Skeletal muscle satellite cell (primary cell): ENCODE measurements around the gene TLR2. TPM values are rescaled to one million over a fixed set of nuclear protein-coding genes. Genes with fewer than 3 reads are reported as not detected.

ENCODE experiments used
- H3K27me3 ChIP-seq: 2 replicates; pipeline ENCODE4 v1.7.0; 2013; ENCODE audit warnings: low read length; ENCODE audit not compliant: control insufficient read depth, insufficient read depth
- H3K36me3 ChIP-seq: 2 replicates; pipeline ENCODE4 v1.7.0; 2013; ENCODE audit warnings: mild to moderate bottlenecking, control low read depth, low read length; ENCODE audit not compliant: insufficient read depth
- H3K4me1 ChIP-seq: 2 replicates; pipeline ENCODE4 v1.7.0; 2013; ENCODE audit warnings: low read length; ENCODE audit not compliant: control insufficient read depth, insufficient read depth
- H3K4me2 ChIP-seq: 2 replicates; pipeline ENCODE4 v1.7.0; 2013; ENCODE audit warnings: mild to moderate bottlenecking, low read length
- H3K4me3 ChIP-seq: 2 replicates; pipeline ENCODE4 v1.7.0; 2013; ENCODE audit warnings: low read length
- H3K9ac ChIP-seq: 2 replicates; pipeline ENCODE4 v1.7.0; 2013; ENCODE audit warnings: mild to moderate bottlenecking, low read depth, low read length, moderate library complexity
- H3K9me3 ChIP-seq: replicated peaks from 2 replicates; pipeline ENCODE4 v1.7.0; 2013; ENCODE audit warnings: mild to moderate bottlenecking, control low read depth, low read length
- total RNA-seq: library from RNA; depleted of rRNA; stranded (reverse); fragments of >200 nt; gene quantifications from 2 replicates; pipeline ENCODE4 v1.2.3, GENCODE V29; 2012; rRNA removed

The TLR2 gene, protein sequence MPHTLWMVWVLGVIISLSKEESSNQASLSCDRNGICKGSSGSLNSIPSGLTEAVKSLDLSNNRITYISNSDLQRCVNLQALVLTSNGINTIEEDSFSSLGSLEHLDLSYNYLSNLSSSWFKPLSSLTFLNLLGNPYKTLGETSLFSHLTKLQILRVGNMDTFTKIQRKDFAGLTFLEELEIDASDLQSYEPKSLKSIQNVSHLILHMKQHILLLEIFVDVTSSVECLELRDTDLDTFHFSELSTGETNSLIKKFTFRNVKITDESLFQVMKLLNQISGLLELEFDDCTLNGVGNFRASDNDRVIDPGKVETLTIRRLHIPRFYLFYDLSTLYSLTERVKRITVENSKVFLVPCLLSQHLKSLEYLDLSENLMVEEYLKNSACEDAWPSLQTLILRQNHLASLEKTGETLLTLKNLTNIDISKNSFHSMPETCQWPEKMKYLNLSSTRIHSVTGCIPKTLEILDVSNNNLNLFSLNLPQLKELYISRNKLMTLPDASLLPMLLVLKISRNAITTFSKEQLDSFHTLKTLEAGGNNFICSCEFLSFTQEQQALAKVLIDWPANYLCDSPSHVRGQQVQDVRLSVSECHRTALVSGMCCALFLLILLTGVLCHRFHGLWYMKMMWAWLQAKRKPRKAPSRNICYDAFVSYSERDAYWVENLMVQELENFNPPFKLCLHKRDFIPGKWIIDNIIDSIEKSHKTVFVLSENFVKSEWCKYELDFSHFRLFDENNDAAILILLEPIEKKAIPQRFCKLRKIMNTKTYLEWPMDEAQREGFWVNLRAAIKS
- total RNA-seq, result 6.1 and 7.9 TPM in 2 replicates

GRCh38 chr4:153684182-153684970, at the start of gene TLR2:
TSS of gene TLR2 (plus strand) at chr4:153684280. CDS start at chr4:153702908, 18,628 bp downstream.
- Histone ChIP-seq H3K4me2 (peak within 1 kb of the TSS; percentile 93), H3K36me3 (no peaks in the 10 kb centered on the region), H3K4me3 (peak within 1 kb of the TSS; percentile 69), H3K9ac (peak within 1 kb of the TSS; percentile 54), H3K4me1 (peaks cover 10% of the 10 kb centered on the region), H3K27me3 (peaks cover 42% of the 10 kb centered on the region), H3K9me3 (no peaks in the 10 kb centered on the region)

- Histone ChIP-seq H3K9me3 (no peaks in the 10 kb centered on the region), H3K36me3 (peaks cover 22% of the 10 kb centered on the region), H3K4me3 (no peak overlapping the region), H3K27me3 (no peaks in the 10 kb centered on the region), H3K4me1 (no peaks in the 10 kb centered on the region), H3K9ac (no peak overlapping the region), H3K4me2 (no peak overlapping the region)
Measured at GRCh38 chr4:153634738-153635353, 49.2 kb upstream of the TLR2 start.

DNA sequence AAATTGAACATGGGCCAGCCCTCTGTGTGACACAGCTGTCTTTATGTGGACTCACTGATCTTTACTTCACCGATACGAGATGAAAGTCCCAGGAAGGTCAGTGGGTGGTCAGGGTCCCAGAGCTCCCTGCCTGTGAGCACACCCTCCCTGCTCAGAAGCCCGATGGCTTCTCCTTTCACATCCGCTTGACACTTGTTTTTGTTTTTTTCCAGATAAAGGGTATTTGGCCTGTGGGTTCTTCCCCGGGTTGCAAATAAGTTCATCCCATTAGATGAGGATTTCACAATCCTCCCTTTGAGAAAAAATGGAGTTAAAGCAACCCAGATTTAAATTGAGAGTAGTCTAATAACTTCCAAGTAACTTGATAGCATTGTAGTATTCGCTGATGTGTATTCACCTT, 48.2 kb upstream of the TLR2 start:
- Histone ChIP-seq H3K27me3 (no peaks in the 10 kb centered on the region), H3K4me2 (no peak overlapping the region), H3K9ac (no peak overlapping the region), H3K36me3 (peaks cover 12% of the 10 kb centered on the region), H3K4me1 (no peaks in the 10 kb centered on the region), H3K4me3 (no peak overlapping the region), H3K9me3 (no peaks in the 10 kb centered on the region)

DNA sequence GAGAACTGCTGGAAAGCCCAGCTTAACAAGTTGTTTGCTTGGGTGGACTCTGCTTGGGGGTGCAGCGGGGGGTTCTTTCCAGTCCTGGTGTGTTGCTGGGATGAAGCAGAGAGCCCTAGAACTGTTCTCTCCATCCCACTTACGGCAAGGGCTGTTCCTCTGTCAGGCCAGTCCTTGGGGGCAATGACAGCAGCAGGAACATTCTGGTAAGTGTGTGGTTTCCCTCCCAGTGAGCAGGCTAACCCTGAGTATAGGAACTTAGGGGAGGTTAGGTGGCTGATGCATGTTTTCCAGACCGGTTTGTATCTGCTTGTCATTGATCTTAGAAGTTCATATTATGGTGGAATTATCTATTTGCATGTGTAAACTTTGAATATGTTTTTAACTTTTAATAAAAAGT, 46.9 kb upstream of the TLR2 start:
- Histone ChIP-seq H3K4me3 (no peak overlapping the region), H3K9ac (no peak overlapping the region), H3K27me3 (no peaks in the 10 kb centered on the region), H3K36me3 (peaks cover 11% of the 10 kb centered on the region), H3K9me3 (no peaks in the 10 kb centered on the region), H3K4me1 (no peaks in the 10 kb centered on the region), H3K4me2 (no peak overlapping the region)

DNA sequence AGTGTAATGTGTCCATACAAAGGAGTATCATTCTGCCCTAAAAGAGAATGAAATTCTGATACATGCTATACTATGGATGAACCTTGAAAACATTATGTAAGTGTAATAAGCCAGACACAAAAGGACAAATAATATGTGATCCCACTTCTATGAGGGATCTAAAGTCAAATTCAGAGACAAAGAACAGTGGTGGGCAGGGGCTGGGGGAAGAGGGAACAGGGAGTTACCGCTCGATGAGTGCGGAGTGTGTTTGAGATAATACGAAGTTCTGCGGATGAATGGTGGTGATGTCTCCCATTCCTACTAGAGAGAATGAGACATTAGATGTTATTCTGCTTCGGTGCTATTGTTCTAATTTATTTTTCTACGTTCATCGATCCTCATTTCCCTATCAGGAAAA, 46.1 kb upstream of the TLR2 start:
- Histone ChIP-seq H3K4me2 (no peak overlapping the region), H3K9ac (no peak overlapping the region), H3K9me3 (no peaks in the 10 kb centered on the region), H3K4me3 (no peak overlapping the region), H3K4me1 (no peaks in the 10 kb centered on the region), H3K27me3 (no peaks in the 10 kb centered on the region), H3K36me3 (peaks cover 11% of the 10 kb centered on the region)

- H3K4me1 ChIP-seq, result no peaks in the 10 kb centered on the region
- H3K27me3 ChIP-seq, result no peaks in the 10 kb centered on the region
- H3K4me3 ChIP-seq, result no peak overlapping the region
- peaks cover 11% of the 10 kb centered on the region for H3K36me3 ChIP-seq
- H3K4me2 ChIP-seq, result no peak overlapping the region
- no peak overlapping the region for H3K9ac ChIP-seq
- no peaks in the 10 kb centered on the region for H3K9me3 ChIP-seq
Measured at GRCh38 chr4:153638999-153639398, 45.1 kb upstream of the TLR2 start.

DNA sequence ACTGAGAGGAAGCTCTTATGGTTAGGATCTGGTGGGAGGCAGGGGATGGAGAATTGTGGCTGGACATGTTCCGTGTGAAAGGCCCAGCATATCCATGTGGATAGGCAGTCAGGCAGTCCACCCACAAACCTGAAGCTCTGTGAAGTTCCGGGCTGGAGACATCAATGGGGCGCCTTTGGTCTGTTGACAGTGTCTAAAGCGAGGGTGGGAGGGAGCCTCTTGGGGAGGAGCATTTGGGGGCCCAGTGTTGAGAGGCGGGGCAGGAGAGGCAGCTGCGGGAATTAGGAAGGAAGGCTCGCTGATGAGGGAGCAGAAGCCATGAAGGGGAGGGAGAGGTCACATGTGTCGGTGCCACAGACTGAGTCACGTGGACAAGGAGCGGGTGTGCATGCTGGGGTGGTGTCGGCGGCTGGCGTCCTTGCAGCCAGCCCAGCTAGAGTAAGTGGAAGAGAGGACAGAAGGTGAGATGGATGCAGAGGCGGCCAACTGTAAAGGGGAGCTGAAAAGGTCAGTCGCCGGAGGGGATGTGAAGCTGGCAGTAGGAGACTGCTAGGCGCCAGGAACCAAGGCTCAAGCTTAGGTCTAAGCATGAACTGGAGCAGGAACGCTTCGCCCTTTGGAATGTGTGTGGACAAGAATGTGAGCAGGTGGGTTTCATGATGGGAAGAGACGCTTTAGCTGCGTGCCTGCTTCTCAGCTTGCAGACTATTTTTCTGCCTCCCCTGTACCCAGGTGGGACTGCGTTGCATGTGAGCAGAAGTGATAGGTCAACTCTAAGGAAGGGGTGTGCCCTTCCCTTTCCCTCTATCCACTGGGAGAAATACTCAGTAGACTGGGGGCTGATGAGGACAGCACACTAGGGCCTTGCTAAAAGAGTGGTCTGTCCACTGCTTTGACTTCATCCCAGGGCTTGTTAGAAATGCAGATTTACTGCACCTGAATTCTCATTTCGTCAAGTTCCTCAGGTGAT, 44.0 kb upstream of the TLR2 start:
- H3K4me1 ChIP-seq, result no peaks in the 10 kb centered on the region
- H3K27me3 ChIP-seq, result no peaks in the 10 kb centered on the region
- H3K36me3 ChIP-seq, result peaks cover 11% of the 10 kb centered on the region
- H3K4me2 ChIP-seq, result no peak overlapping the region
- H3K4me3 ChIP-seq, result no peak overlapping the region
- H3K9ac ChIP-seq, result no peak overlapping the region
- no peaks in the 10 kb centered on the region for H3K9me3 ChIP-seq

DNA sequence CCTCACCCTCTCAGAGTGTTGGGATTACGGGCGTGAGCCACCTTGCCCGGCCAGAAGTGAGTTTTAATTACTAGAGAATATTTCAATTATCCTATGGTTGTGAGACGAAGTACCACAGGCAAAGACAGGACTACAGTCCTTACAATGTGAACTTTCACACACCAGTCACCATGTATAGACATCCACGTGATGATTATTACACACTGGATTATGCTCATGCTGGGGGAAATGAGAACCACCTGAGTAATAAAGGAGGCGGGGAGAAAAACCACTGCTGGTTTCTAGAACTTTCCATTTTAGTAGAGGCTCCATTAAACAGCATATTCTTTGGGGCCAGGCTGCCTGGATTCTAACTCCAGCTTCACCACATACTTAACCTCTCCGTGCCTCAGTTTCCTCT, 42.5 kb upstream of the TLR2 start:
- H3K9me3 ChIP-seq, result no peaks in the 10 kb centered on the region
- no peak overlapping the region for H3K4me3 ChIP-seq
- no peak overlapping the region for H3K4me2 ChIP-seq
- no peaks in the 10 kb centered on the region for H3K36me3 ChIP-seq
- no peaks in the 10 kb centered on the region for H3K27me3 ChIP-seq
- H3K4me1 ChIP-seq, result no peaks in the 10 kb centered on the region
- no peak overlapping the region for H3K9ac ChIP-seq

DNA sequence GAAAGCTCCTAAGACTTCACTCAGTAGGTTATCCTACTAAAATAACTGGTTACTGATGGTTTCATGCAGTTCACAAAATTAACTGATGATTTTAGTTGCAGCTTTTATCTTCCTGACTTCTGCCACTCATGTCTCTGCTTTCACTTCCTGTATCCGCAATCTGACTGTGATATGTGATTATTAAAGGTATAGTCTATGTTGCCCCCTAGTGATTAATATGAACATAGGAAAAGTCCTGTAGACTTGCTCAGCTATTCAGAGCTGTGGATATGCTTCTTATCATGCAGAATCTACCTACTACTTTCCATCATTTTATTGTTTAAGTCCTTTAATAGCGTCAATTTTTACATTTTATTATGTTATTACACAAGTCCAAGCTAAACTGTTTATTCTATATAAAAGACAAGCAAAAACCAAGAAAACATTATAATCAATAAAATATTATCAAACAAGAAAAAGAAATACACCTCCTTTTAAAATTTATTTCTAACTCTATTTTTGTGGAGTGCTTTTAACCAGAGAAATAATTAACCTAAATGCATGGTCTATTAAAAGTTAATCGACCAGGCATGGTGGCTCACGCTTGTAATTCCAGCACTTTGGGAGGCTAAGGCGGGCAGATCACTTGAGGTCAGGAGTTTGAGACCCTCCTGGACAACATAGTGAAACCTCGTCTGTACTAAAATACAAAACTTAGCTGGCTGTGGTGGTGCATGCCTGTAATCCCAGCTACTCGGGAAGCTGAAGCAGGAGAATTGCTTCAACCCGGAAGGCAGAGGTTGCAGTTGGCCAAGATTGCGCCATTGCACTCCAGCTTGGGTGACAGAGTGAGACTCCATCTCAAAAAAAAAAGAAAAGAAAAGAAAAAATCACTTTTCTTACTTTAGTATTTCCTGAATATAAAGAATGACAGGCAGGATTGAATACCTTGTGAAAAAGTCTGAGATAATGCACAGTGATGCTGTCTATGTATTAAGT, 40.4 kb upstream of the TLR2 start:
- Histone ChIP-seq H3K4me2 (no peak overlapping the region), H3K9ac (no peak overlapping the region), H3K36me3 (no peaks in the 10 kb centered on the region), H3K4me3 (no peak overlapping the region), H3K9me3 (no peaks in the 10 kb centered on the region), H3K27me3 (no peaks in the 10 kb centered on the region), H3K4me1 (no peaks in the 10 kb centered on the region)
